HG03139 (cell line): ENCODE results near the gene C1QL4.
"Not testable (repeated sequence)": the region's sequence is repeated elsewhere in the genome, so short reads cannot be mapped to it uniquely, and the experiment has no call there.

Experiments used
- ATAC-seq: cut with Tn5 transposase; IDR thresholded peaks from one replicate; pipeline ENCODE4 v1.9.1; 2021; ENCODE audit not compliant: unreplicated experiment

The C1QL4 gene

DNA sequence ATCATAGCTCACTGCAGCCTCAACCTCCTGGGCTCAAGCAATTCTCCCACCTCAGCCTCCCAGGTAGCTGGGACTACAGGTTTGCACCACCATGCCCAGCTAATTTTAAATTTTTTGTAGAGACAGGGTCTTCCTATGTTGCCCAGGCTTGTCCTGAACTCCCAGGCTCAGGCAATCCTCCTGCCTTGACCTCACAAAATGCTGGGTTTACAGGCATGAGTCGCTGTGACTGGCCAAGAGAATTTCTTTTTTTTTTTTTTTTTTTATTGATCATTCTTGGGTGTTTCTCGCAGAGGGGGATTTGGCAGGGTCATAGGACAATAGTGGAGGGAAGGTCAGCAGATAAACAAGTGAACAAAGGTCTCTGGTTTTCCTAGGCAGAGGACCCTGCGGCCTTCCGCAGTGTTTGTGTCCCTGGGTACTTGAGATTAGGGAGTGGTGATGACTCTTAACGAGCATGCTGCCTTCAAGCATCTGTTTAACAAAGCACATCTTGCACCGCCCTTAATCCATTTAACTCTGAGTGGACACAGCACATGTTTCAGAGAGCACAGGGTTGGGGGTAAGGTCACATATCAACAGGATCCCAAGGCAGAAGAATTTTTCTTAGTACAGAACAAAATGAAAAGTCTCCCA is 54.1 kb downstream of the C1QL4 start:
- ATAC-seq: not testable (repeated sequence)
